HuH-7.5 (cell line): ENCODE results near the gene KHK.
A peak's percentile ranks its signal among the peaks of the same experiment; 100 is the strongest.
"Not testable (repeated sequence)": the region's sequence is repeated elsewhere in the genome, so short reads cannot be mapped to it uniquely, and the experiment has no call there.

ENCODE experiments used
- DNase-seq: peaks from one replicate; pipeline ENCODE4 v3.0.0; 2011; ENCODE audit warnings: low spot score

Gene KHK

GRCh38 chr2:27059141-27059820 lies 27.3 kb upstream of the KHK start:
- no peak for DNase-seq

- DNase-seq: no peak
These were observed 26.2 kb upstream of the KHK start for GRCh38 chr2:27060323-27060722.

- no peak for DNase-seq
These were observed 21.4 kb upstream of the KHK start for GRCh38 chr2:27065128-27065527.

GRCh38 chr2:27067385-27067784 lies 19.2 kb upstream of the KHK start:
- no peak for DNase-seq

GRCh38 chr2:27069436-27069835 lies 17.1 kb upstream of the KHK start:
- DNase-seq: no peak

- DNase-seq: no peak
These were observed 16.5 kb upstream of the KHK start for GRCh38 chr2:27069961-27070618.

- no peak for DNase-seq
These were observed 15.8 kb upstream of the KHK start for GRCh38 chr2:27070653-27071276.

GRCh38 chr2:27071277-27071989 lies 15.1 kb upstream of the KHK start, which contains the start of gene OST4:
TSS of gene OST4 (minus strand) at chr2:27071654.
- DNase-seq: peak; percentile 90

GRCh38 chr2:27071990-27072830 lies 14.4 kb upstream of the KHK start:
- no peak for DNase-seq

- no peak for DNase-seq
These were observed 13.7 kb upstream of the KHK start for GRCh38 chr2:27072920-27073319.

GRCh38 chr2:27073782-27074181 lies 12.8 kb upstream of the KHK start:
- DNase-seq: no peak

GRCh38 chr2:27074738-27075565 lies 11.6 kb upstream of the KHK start:
- DNase-seq: no peak

- DNase-seq: not testable (repeated sequence)
These were observed 11.1 kb upstream of the KHK start for GRCh38 chr2:27075566-27075871.

GRCh38 chr2:27076323-27076722 lies 10.2 kb upstream of the KHK start:
- no peak for DNase-seq

- no peak for DNase-seq
These were observed 9.3 kb upstream of the KHK start for GRCh38 chr2:27077231-27077630.

- no peak for DNase-seq
These were observed 8.0 kb upstream of the KHK start, which contains the start of gene EMILIN1 for GRCh38 chr2:27078267-27079194. TSS of gene EMILIN1 (plus strand) at chr2:27078615. CDS start at chr2:27079066, 451 bp downstream.

GRCh38 chr2:27079233-27080139 lies 7.1 kb upstream of the KHK start:
- DNase-seq: no peak

- DNase-seq: no peak
These were observed 6.5 kb upstream of the KHK start for GRCh38 chr2:27080140-27080469.

- DNase-seq: no peak
These were observed 6.0 kb upstream of the KHK start for GRCh38 chr2:27080603-27080936.
